IMR-90 (cell line): ENCODE results near the gene ITPK1. TPM values are rescaled to one million over a fixed set of nuclear protein-coding genes. Genes with fewer than 3 reads are reported as not detected.

Experiments
- ATAC-seq: fragments of 200-7000 bp; cut with Tn5 transposase; 2 replicates; pipeline ENCODE4 v1.9.1; 2020; ENCODE audit warnings: low read depth, mild to moderate bottlenecking, moderate library complexity
- BruUV-seq: library from RNA; stranded (reverse); fragments of 400-500 nt; replicated peaks from 2 replicates; lab custom pipeline; 2021; lab: Mats Ljungman, UMichigan
- CTCF ChIA-PET: fragments of 300-600 bp; formaldehyde crosslinking; extraction: SDS; loops from one replicate; lab custom pipeline; 2021; ENCODE audit warnings: antibody characterized with exemption; lab: Yijun Ruan, JAX
- POLR2A ChIA-PET: fragments of 300-600 bp; sonication (Branson Sonifier 250); formaldehyde crosslinking; loops from one replicate; lab custom pipeline; 2022; ENCODE audit warnings: antibody characterized with exemption; ENCODE audit not compliant: unreplicated experiment; lab: Charles Lee
- DNase-seq: peaks from one replicate; pipeline ENCODE4 v3.0.0; 2013
- H2AFZ ChIP-seq: replicated peaks from 2 replicates; pipeline ENCODE3; 2013; ENCODE audit warnings: low read length, mild to moderate bottlenecking; ENCODE audit not compliant: poor library complexity
- H2AK5ac ChIP-seq: 2 replicates; pipeline ENCODE4 v1.6.1; 2013; ENCODE audit warnings: low read depth, low read length, inconsistent platforms
- H2AK9ac ChIP-seq: replicated peaks from 2 replicates; pipeline ENCODE3; 2013; ENCODE audit warnings: mild to moderate bottlenecking, low read depth, low read length, moderate library complexity; ENCODE audit not compliant: poor library complexity
- H2BK120ac ChIP-seq: 2 replicates; pipeline ENCODE4 v1.6.1; 2013; ENCODE audit warnings: low read depth, low read length, inconsistent platforms
- H2BK15ac ChIP-seq: 3 replicates; pipeline ENCODE4 v1.6.1; 2013; ENCODE audit warnings: low read depth, low read length, inconsistent platforms
- H2BK20ac ChIP-seq: 2 replicates; pipeline ENCODE4 v1.6.1; 2013; ENCODE audit warnings: low read depth, mild to moderate bottlenecking, inconsistent platforms, low read length, moderate library complexity
- H2BK5ac ChIP-seq: 2 replicates; pipeline ENCODE4 v1.6.1; 2013; ENCODE audit warnings: mild to moderate bottlenecking, low read depth, low read length, inconsistent platforms; ENCODE audit not compliant: poor library complexity, severe bottlenecking
- H3K14ac ChIP-seq: replicated peaks from 2 replicates; pipeline ENCODE4 v1.6.1; 2013; ENCODE audit warnings: low read depth, low read length, inconsistent platforms
- H3K18ac ChIP-seq: 2 replicates; pipeline ENCODE4 v1.6.1; 2013; ENCODE audit warnings: low read depth, low read length, control low read depth
- H3K23ac ChIP-seq: 2 replicates; pipeline ENCODE4 v1.6.1; 2013; ENCODE audit warnings: low read depth, low read length, inconsistent platforms
- H3K27ac ChIP-seq: 2 replicates; pipeline ENCODE4 v1.5.1; 2013; ENCODE audit warnings: mild to moderate bottlenecking, control low read depth, low read length; ENCODE audit not compliant: insufficient read depth
- H3K27me3 ChIP-seq: 2 replicates; pipeline ENCODE4 v1.6.1; 2013; ENCODE audit warnings: low read length; ENCODE audit not compliant: control insufficient read depth, insufficient read depth
- H3K36me3 ChIP-seq: 2 replicates; pipeline ENCODE4 v1.6.1; 2013; ENCODE audit warnings: low read length, mixed read lengths; ENCODE audit not compliant: control insufficient read depth, insufficient read depth
- H3K4ac ChIP-seq: 2 replicates; pipeline ENCODE4 v1.6.1; 2013; ENCODE audit warnings: low read depth, low read length, inconsistent platforms
- H3K4me1 ChIP-seq: 2 replicates; pipeline ENCODE4 v1.6.1; 2013; ENCODE audit warnings: low read length, mixed read lengths; ENCODE audit not compliant: control insufficient read depth, insufficient read depth
- H3K4me2 ChIP-seq: 2 replicates; pipeline ENCODE4 v1.6.1; 2013; ENCODE audit warnings: low read depth, mild to moderate bottlenecking, control low read depth, low read length, moderate library complexity
- H3K4me3 ChIP-seq: 2 replicates; pipeline ENCODE4 v1.5.1; 2013; ENCODE audit warnings: low read depth, mild to moderate bottlenecking, control low read depth, low read length, moderate library complexity; ENCODE audit not compliant: insufficient read depth
- H3K56ac ChIP-seq: 2 replicates; pipeline ENCODE4 v1.6.1; 2013; ENCODE audit warnings: low read length, inconsistent platforms; ENCODE audit not compliant: insufficient read depth; ENCODE audit errors: extremely low read depth
- H3K79me1 ChIP-seq, 2 experiments: 2 replicates each; pipeline ENCODE4 v1.6.1; 2013; ENCODE audit warnings: low read length in 2 of 2, inconsistent platforms in 1 of 2, low read depth in 1 of 2
- H3K9ac ChIP-seq: 2 replicates; pipeline ENCODE4 v1.6.1; 2013; ENCODE audit warnings: low read depth, low read length, control low read depth
- H3K9me1 ChIP-seq: 2 replicates; pipeline ENCODE4 v1.6.1; 2013; ENCODE audit warnings: low read length, inconsistent platforms; ENCODE audit not compliant: insufficient read depth
- H3K9me3 ChIP-seq: 2 replicates; pipeline ENCODE4 v1.6.1; 2013; ENCODE audit warnings: low read length; ENCODE audit not compliant: control insufficient read depth, insufficient read depth
- H4K20me1 ChIP-seq: 2 replicates; pipeline ENCODE4 v1.6.1; 2013; ENCODE audit warnings: low read length, inconsistent platforms; ENCODE audit not compliant: insufficient read depth
- H4K5ac ChIP-seq: 2 replicates; pipeline ENCODE4 v1.6.1; 2013; ENCODE audit warnings: mild to moderate bottlenecking, low read depth, low read length, control low read depth
- H4K8ac ChIP-seq, 2 experiments: 2 replicates each; pipeline ENCODE4 v1.6.1; 2013; ENCODE audit warnings: low read depth in 2 of 2, low read length in 2 of 2, control low read depth in 1 of 2, inconsistent platforms in 1 of 2
- H4K91ac ChIP-seq: 2 replicates; pipeline ENCODE4 v1.6.1; 2013; ENCODE audit warnings: low read depth, low read length, inconsistent platforms; ENCODE audit not compliant: insufficient read depth
- CHD1 ChIP-seq: IDR thresholded peaks from 2 replicates; pipeline ENCODE4 v1.6.1; 2012; ENCODE audit warnings: low read depth, low read length, improper control_type of control experiment
- ELK1 ChIP-seq: fragments of 150-350 bp; IDR thresholded peaks from 2 replicates; pipeline ENCODE4 v1.6.1; 2016; ENCODE audit warnings: low read depth, mild to moderate bottlenecking, low read length, moderate library complexity, borderline replicate concordance
- SMC3 ChIP-seq: fragments of 150-350 bp; IDR thresholded peaks from 2 replicates; pipeline ENCODE4 v1.6.1; 2016; ENCODE audit warnings: low read depth, mild to moderate bottlenecking, antibody characterized with exemption, low read length, moderate library complexity
- USF2 ChIP-seq: fragments of 150-350 bp; IDR thresholded peaks from 2 replicates; pipeline ENCODE4 v1.6.1; 2017; ENCODE audit warnings: mild to moderate bottlenecking, antibody characterized with exemption, low read length, low read depth
- WGBS, 2 experiments: methylation state at CpG; one replicate each; pipeline versions ENCODE4 v1.1.5 to v1.1.7; 2013; ENCODE audit warnings: missing lambda C conversion rate in 2 of 2; ENCODE audit not compliant: insufficient read length in 1 of 2; ENCODE audit errors: extremely low coverage in 2 of 2; 5-methylcytosine and 5-hydroxymethylcytosine counted together
- dilution Hi-C: fragments of 300-500 bp; cut with HindIII; formaldehyde crosslinking; loops from one replicate; pipeline ENCODE4 v1.14.3; 2018; ENCODE audit warnings: low sequenced_read_pairs; ENCODE audit not compliant: unreplicated experiment
- in situ Hi-C: fragments of 300-500 bp; cut with MboI; formaldehyde crosslinking; loops from 3 replicates; pipeline ENCODE4 v1.14.3; 2019; ENCODE audit warnings: low sequenced_read_pairs, inconsistent platforms, mixed read lengths
- intact Hi-C: fragments of 100-400 bp; cut with micrococcal nuclease; formaldehyde crosslinking; loops from 2 replicates; pipeline ENCODE4 v1.10.0; 2022
- polyA plus RNA-seq, 3 experiments: library from polyadenylated mRNA; depleted of rRNA; stranded (reverse); fragments of >200 nt; gene quantifications; 2 replicates each; pipeline ENCODE4 v1.2.3, GENCODE V29; 2012; ENCODE audit warnings: low replicate concordance in 1 of 3
- total RNA-seq: library from RNA; depleted of rRNA; stranded (reverse); fragments of >200 nt; gene quantifications from 2 replicates; pipeline ENCODE4 v1.2.3, GENCODE V29; 2012

The ITPK1 gene
- total and polyA plus RNA-seq, 2 of the 4 experiments (the other 2 are of a cell fraction), result 21.7 to 26.9 TPM

GRCh38 chr14:93019970-93020369 is 95.8 kb downstream of the ITPK1 start:
- intact Hi-C loops, result no loop called here
- Histone ChIP-seq H3K4me3 (no peak overlapping the region), H4K20me1 (no peaks in the 10 kb centered on the region), H3K4ac (no peak overlapping the region), H3K4me1 (no peaks in the 10 kb centered on the region), H2AK5ac (no peak overlapping the region), H4K8ac (no peak overlapping the region), H3K9ac (no peak overlapping the region), H3K56ac (no peak overlapping the region), H3K23ac (no peak overlapping the region), H3K4me2 (no peak overlapping the region), H4K91ac (no peak overlapping the region), H3K27me3 (no peaks in the 10 kb centered on the region), H3K36me3 (no peaks in the 10 kb centered on the region), H2BK15ac (no peak overlapping the region), H2BK20ac (no peak overlapping the region), H2BK5ac (no peak overlapping the region), H2AFZ (no peak overlapping the region), H3K18ac (no peak overlapping the region), H2AK9ac (no peak overlapping the region), H2BK120ac (no peak overlapping the region), H3K14ac (no peak overlapping the region), H3K9me1 (no peaks in the 10 kb centered on the region; the same call in 1 of the 2 replicates), H3K79me1 (no peaks in the 10 kb centered on the region), H3K9me3 (no peaks in the 10 kb centered on the region), H4K5ac (no peak overlapping the region), H3K27ac (no peak overlapping the region)
- DNase-seq (no peak), ATAC-seq (no peak)
- TF ChIP-seq SMC3 (no peak), CHD1 (no peak), USF2 (no peak), ELK1 (no peak)
- in situ Hi-C loops, result no loop called here
- CTCF ChIA-PET, result interaction anchor here (0.6 kb wide), 1 partner anchor 37 kb away, joined by 3 read pairs; no protein-coding TSS in a partner anchor
- 88% methylated on average over 4 of the region's 8 CpGs; no CpG with 5 or more reads in 1 of the 2 experiments for WGBS, 2 experiments
- POLR2A ChIA-PET, result no interaction called here
- no TSS peak for BruUV-seq
- dilution Hi-C loops, result no loop called here
